ENCODE data around the gene TMEFF2. TPM values are rescaled to one million over a fixed set of nuclear protein-coding genes. Genes with fewer than 3 reads are reported as not detected.

TMEFF2 gene
- total and polyA plus RNA-seq, 2 donors: 3.5 to 4.7 TPM

DNA sequence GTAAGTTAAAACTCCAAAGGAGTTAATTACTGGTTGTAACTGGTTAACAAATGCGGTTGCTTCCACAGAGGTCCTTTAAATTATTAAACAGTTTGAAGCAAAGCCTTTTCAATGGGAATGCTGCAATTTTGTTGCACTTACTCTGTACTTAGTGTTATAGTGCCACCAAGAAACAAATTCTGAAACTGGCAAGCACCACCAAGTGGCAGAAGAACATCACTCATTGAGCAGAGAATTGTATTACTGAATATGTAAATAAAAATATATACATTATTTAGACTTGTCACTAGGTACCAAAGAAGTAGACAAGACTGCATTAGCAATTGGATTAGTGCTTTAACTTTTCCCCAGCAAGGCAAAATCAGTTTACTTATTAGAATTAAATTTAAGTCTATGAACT lies 2.6 kb upstream of the TMEFF2 start:
- H3K4me3 ChIP-seq (ENCODE audit: low read depth, low read length): no peak overlapping the region
- 63% methylated on average over 1 of the region's 1 CpG for WGBS
- H3K27ac ChIP-seq (ENCODE audit: low read depth): no peak overlapping the region
- DNase-seq (ENCODE audit: extremely low spot score): no peak
- H3K4me1 ChIP-seq (ENCODE audit: insufficient read depth): peaks cover 1% of the 10 kb centered on the region
- no peaks in the 10 kb centered on the region for H3K36me3 ChIP-seq (ENCODE audit: insufficient read depth)

- no peak for DNase-seq (ENCODE audit: extremely low spot score)
- Histone ChIP-seq H3K4me1 (ENCODE audit: insufficient read depth) (peaks cover 1% of the 10 kb centered on the region), H3K27ac (ENCODE audit: low read depth) (no peak overlapping the region), H3K4me3 (ENCODE audit: low read depth, low read length) (no peak overlapping the region), H3K36me3 (ENCODE audit: insufficient read depth) (no peaks in the 10 kb centered on the region)
- WGBS: 10% methylated on average over 14 of the region's 14 CpGs
Observed at GRCh38 chr2:192196421-192197194, 1.9 kb upstream of the TMEFF2 start.

GRCh38 chr2:192195548-192196418 lies 1.1 kb upstream of the TMEFF2 start:
- H3K4me1 ChIP-seq (ENCODE audit: insufficient read depth): peaks cover 1% of the 10 kb centered on the region
- H3K4me3 ChIP-seq (ENCODE audit: low read depth, low read length): peak overlapping the region; percentile 25
- DNase-seq (ENCODE audit: extremely low spot score): no peak
- H3K27ac ChIP-seq (ENCODE audit: low read depth): no peak overlapping the region
- no peaks in the 10 kb centered on the region for H3K36me3 ChIP-seq (ENCODE audit: insufficient read depth)
- under 1% methylated on average over 44 of the region's 44 CpGs for WGBS

GRCh38 chr2:192194265-192194865 lies 368 bp downstream of the TMEFF2 start:
- Histone ChIP-seq H3K36me3 (ENCODE audit: insufficient read depth) (no peaks in the 10 kb centered on the region), H3K27ac (ENCODE audit: low read depth) (no peak overlapping the region), H3K4me3 (ENCODE audit: low read depth, low read length) (peak overlapping the region; percentile 25), H3K4me1 (ENCODE audit: insufficient read depth) (peaks cover 1% of the 10 kb centered on the region)
- no peak for DNase-seq (ENCODE audit: extremely low spot score)
- WGBS: 1% methylated on average over 48 of the region's 48 CpGs

GRCh38 chr2:192190474-192190873 lies 4.3 kb downstream of the TMEFF2 start:
- no peak overlapping the region for H3K27ac ChIP-seq (ENCODE audit: low read depth)
- 55% methylated on average over 1 of the region's 1 CpG for WGBS
- H3K4me3 ChIP-seq (ENCODE audit: low read depth, low read length): no peak overlapping the region
- no peaks in the 10 kb centered on the region for H3K36me3 ChIP-seq (ENCODE audit: insufficient read depth)
- no peak for DNase-seq (ENCODE audit: extremely low spot score)
- H3K4me1 ChIP-seq (ENCODE audit: insufficient read depth): no peaks in the 10 kb centered on the region

- H3K4me1 ChIP-seq (ENCODE audit: insufficient read depth): no peaks in the 10 kb centered on the region
- no peak overlapping the region for H3K4me3 ChIP-seq (ENCODE audit: low read depth, low read length)
- DNase-seq (ENCODE audit: extremely low spot score): no peak
- H3K36me3 ChIP-seq (ENCODE audit: insufficient read depth): no peaks in the 10 kb centered on the region
- H3K27ac ChIP-seq (ENCODE audit: low read depth): no peak overlapping the region
- whole genome bisulfite sequencing: 30% methylated on average over 5 of the region's 5 CpGs
Observed at GRCh38 chr2:192186806-192187205, 7.9 kb downstream of the TMEFF2 start.

- no peak for DNase-seq (ENCODE audit: extremely low spot score)
- WGBS: 94% methylated on average over 2 of the region's 2 CpGs
- Histone ChIP-seq H3K27ac (ENCODE audit: low read depth) (no peak overlapping the region), H3K36me3 (ENCODE audit: insufficient read depth) (no peaks in the 10 kb centered on the region), H3K4me3 (ENCODE audit: low read depth, low read length) (no peak overlapping the region), H3K4me1 (ENCODE audit: insufficient read depth) (no peaks in the 10 kb centered on the region)
Observed at GRCh38 chr2:192184349-192184748, 10.4 kb downstream of the TMEFF2 start.

- no peak for DNase-seq (ENCODE audit: extremely low spot score)
- WGBS: 51% methylated on average over 1 of the region's 1 CpG
- Histone ChIP-seq H3K4me3 (ENCODE audit: low read depth, low read length) (no peak overlapping the region), H3K4me1 (ENCODE audit: insufficient read depth) (no peaks in the 10 kb centered on the region), H3K36me3 (ENCODE audit: insufficient read depth) (no peaks in the 10 kb centered on the region), H3K27ac (ENCODE audit: low read depth) (no peak overlapping the region)
Observed at GRCh38 chr2:192183296-192183695, 11.4 kb downstream of the TMEFF2 start.

- Histone ChIP-seq H3K36me3 (ENCODE audit: insufficient read depth) (peaks cover 1% of the 10 kb centered on the region), H3K4me1 (ENCODE audit: insufficient read depth) (no peaks in the 10 kb centered on the region), H3K4me3 (ENCODE audit: low read depth, low read length) (no peak overlapping the region), H3K27ac (ENCODE audit: low read depth) (no peak overlapping the region)
- DNase-seq (ENCODE audit: extremely low spot score): no peak
- 46% methylated on average over 2 of the region's 2 CpGs for WGBS
Observed at GRCh38 chr2:192166946-192167345, 27.8 kb downstream of the TMEFF2 start.

DNA sequence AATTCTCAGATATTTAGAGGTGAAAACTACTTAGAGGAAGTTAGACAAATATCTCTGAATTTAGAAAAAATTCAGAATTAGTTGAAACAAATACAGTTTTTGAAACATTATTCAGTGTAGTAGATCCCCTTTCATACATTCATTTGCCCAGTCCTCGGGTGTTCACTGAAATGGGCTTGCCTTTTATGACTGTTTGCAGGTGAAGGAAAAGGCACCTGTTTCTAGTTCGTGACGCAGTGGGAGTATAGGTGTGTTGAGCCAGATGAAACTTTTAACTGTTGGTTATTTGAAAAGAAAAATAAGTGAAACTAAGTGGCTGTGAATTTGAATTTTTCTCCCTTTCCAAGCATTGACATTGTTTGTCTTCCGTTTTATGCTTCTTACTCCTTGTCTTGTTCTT lies 28.9 kb downstream of the TMEFF2 start:
- Histone ChIP-seq H3K4me3 (ENCODE audit: low read depth, low read length) (no peak overlapping the region), H3K4me1 (ENCODE audit: insufficient read depth) (no peaks in the 10 kb centered on the region), H3K27ac (ENCODE audit: low read depth) (no peak overlapping the region), H3K36me3 (ENCODE audit: insufficient read depth) (peaks cover 1% of the 10 kb centered on the region)
- WGBS: 94% methylated on average over 4 of the region's 4 CpGs
- no peak for DNase-seq (ENCODE audit: extremely low spot score)

- Histone ChIP-seq H3K27ac (ENCODE audit: low read depth) (no peak overlapping the region), H3K4me1 (ENCODE audit: insufficient read depth) (no peaks in the 10 kb centered on the region), H3K36me3 (ENCODE audit: insufficient read depth) (no peaks in the 10 kb centered on the region), H3K4me3 (ENCODE audit: low read depth, low read length) (no peak overlapping the region)
- WGBS: 15% methylated on average over 4 of the region's 4 CpGs
- peak; percentile 70 for DNase-seq (ENCODE audit: extremely low spot score)
Observed at GRCh38 chr2:192162392-192163042, 32.2 kb downstream of the TMEFF2 start.

GRCh38 chr2:192161656-192162290 lies 33.0 kb downstream of the TMEFF2 start:
- no peak for DNase-seq (ENCODE audit: extremely low spot score)
- Histone ChIP-seq H3K27ac (ENCODE audit: low read depth) (no peak overlapping the region), H3K36me3 (ENCODE audit: insufficient read depth) (no peaks in the 10 kb centered on the region), H3K4me3 (ENCODE audit: low read depth, low read length) (no peak overlapping the region), H3K4me1 (ENCODE audit: insufficient read depth) (no peaks in the 10 kb centered on the region)
- WGBS: 74% methylated on average over 2 of the region's 2 CpGs

DNA sequence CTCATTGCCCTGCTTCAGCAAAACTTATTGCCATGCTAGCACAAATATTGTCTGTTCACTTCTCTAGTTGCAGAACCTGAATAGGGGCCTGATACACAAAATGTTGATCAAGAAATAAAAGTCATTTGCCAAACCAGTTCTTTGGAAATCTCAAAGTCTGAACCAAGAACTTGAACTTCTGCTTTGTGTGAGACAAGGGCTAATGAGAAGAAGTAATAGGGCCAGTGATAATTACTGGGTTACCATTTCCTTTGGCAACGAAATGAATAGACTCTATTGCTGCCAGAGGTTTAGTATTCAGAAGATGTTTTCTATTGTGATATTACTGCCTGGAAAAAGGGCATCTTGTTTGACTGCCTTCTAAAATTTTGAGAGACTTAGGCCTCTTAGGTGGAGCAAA lies 35.0 kb downstream of the TMEFF2 start:
- WGBS: 69% methylated on average over 1 of the region's 1 CpG

More for the DNA sequence above, 35.0 kb downstream of the TMEFF2 start:
- H3K36me3 ChIP-seq (ENCODE audit: insufficient read depth): no peaks in the 10 kb centered on the region
- no peak for DNase-seq (ENCODE audit: extremely low spot score)
- no peak overlapping the region for H3K4me3 ChIP-seq (ENCODE audit: low read depth, low read length)
- no peak overlapping the region for H3K27ac ChIP-seq (ENCODE audit: low read depth)
- H3K4me1 ChIP-seq (ENCODE audit: insufficient read depth): no peaks in the 10 kb centered on the region

All from urinary bladder (tissue), 4 donors.